ENCODE measurements around the gene PDE4D.
"Not testable (repeated sequence)": the region's sequence is repeated elsewhere in the genome, so short reads cannot be mapped to it uniquely, and the experiment has no call there.

The PDE4D gene

DNA sequence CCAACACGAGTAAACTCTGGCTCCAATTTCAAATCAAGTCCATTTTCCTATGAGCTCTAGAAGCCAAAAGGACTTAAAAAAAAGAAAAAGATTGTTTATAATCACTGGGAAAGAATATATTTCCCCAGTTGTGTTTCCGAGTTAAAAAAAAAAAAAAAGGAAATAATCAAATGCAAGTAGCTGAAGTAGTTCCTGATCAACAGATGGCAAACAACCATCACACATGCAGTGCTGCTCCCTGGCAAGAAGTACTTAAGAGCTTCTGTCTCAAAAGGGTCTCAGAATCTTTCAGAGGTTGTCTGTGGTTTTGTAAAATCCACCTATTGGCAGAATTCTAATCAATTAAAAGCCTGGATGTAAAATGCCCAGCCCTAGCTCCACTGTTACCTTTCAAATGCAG, 922.8 kb downstream of the PDE4D start:
- Histone ChIP-seq H3K9me3 (no peaks in the 10 kb centered on the region), H3K36me3 (replicated peaks) (no peaks in the 10 kb centered on the region), H3K27me3 (ENCODE audit: low read depth) (no peaks in the 10 kb centered on the region; the same call in 1 of the 2 replicates), H3K4me1 (no peaks in the 10 kb centered on the region), H3K4me3 (no peak overlapping the region)
- in situ Hi-C loops (cut with MboI; ENCODE audit: low sequenced_read_pairs), result no loop called here
- DNase-seq (ENCODE audit: low spot score in 2 of 2), result no peak

DNA sequence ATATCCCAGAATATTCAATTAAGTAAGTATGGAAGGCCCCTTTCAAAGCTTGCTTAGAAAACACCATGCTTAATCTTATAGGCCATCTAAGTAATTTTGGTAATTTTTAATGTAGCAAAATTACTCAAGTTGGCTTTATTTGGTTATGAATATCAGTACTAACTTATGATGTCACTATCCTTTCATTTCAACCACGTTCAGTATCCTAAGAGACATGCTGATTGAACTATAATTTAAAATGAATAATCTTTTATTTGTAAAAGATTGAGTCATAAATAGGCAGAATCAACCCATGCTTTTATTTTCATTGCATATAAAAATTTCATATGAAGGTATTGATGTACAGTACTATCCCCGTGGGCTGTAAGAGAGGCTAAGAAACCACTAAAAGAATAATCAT, 923.7 kb downstream of the PDE4D start:
- Histone ChIP-seq H3K4me3 (no peak overlapping the region), H3K27me3 (ENCODE audit: low read depth) (no peaks in the 10 kb centered on the region; the same call in 1 of the 2 replicates), H3K9me3 (no peaks in the 10 kb centered on the region), H3K4me1 (no peaks in the 10 kb centered on the region), H3K36me3 (replicated peaks) (no peaks in the 10 kb centered on the region)
- DNase-seq (ENCODE audit: low spot score in 2 of 2), result no peak
- in situ Hi-C loops (cut with MboI; ENCODE audit: low sequenced_read_pairs), result no loop called here

DNA sequence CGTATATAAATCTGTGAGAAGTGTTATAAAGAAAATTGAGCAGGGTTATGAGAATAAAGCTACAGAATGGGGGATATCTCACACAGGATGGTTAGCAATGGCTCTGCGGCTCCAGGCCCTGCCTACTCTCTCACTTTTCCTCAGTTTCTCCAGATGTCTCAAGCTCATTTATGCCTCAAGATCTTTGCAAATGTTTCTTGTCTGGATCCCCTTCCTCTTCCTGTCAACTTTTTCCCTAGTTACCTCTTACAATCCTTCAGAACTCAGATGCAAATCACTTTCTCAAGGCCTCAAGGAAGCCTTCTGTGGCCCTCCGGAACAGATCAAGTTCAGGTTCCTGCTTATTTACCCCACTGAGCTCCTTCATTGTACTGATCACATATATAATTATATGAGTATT, 924.3 kb downstream of the PDE4D start:
- H3K9me3 ChIP-seq, result no peaks in the 10 kb centered on the region
- H3K36me3 ChIP-seq (replicated peaks), result no peaks in the 10 kb centered on the region
- no peak for DNase-seq (ENCODE audit: low spot score in 2 of 2)
- H3K4me3 ChIP-seq, result no peak overlapping the region
- no peaks in the 10 kb centered on the region; the same call in 1 of the 2 replicates for H3K27me3 ChIP-seq (ENCODE audit: low read depth)
- no peaks in the 10 kb centered on the region for H3K4me1 ChIP-seq
- in situ Hi-C loops (cut with MboI; ENCODE audit: low sequenced_read_pairs), result no loop called here

DNA sequence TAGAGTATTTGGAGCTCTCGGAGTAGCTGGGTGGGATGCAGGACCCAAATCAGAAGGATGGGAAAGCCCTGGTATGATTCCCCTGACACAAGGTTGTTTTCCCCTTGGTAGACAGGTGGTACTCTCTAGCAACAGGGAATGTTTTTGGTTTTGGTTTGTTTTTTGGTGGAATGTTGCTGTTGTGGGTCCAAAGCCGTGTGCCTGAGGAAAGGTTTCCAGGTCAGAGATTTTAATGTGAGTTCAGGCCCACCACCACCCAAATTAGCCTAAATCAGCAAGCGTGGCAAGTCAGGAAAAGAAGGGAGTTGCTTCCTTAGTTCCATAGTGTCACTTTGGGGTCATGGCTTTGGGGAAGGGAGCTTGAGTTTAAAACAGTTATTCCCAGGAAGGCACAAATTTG, 925.2 kb downstream of the PDE4D start:
- Histone ChIP-seq H3K4me3 (no peak overlapping the region), H3K4me1 (no peaks in the 10 kb centered on the region), H3K36me3 (replicated peaks) (no peaks in the 10 kb centered on the region), H3K9me3 (no peaks in the 10 kb centered on the region), H3K27me3 (ENCODE audit: low read depth) (no peaks in the 10 kb centered on the region; the same call in 1 of the 2 replicates)
- in situ Hi-C loops (cut with MboI; ENCODE audit: low sequenced_read_pairs), result no loop called here
- no peak for DNase-seq (ENCODE audit: low spot score in 2 of 2)

DNA sequence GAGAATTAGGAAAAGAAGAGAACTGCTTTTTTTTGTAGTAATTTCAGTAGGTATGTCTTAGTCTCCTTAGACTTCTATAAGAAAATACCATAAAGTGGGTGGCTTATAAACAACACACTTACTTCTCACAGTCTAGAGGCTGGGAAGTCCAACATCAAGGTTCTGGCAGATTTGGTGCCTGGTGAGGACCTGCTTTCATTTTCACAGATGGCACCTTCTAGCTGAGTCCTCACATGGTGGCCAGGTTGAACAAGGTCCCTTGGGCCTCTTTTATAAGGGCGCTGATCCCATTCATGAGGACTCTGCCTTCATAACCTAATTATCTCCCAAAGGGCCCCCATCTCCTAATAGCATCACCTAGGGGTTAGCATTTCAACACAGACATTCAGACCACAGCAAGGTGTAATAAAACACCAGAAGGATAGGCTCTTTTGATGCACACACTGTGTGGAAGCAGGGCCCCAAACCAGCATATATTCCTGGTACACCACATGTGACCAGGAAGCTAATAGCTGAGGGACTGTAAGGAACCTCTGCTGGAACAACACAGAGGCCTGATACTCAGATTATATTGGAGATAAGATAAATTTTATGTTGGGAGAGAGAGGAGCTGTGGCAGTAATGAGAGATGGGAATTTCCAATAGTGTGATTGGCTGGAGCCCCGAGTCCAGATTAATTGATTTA, 925.8 kb downstream of the PDE4D start:
- Histone ChIP-seq H3K36me3 (replicated peaks) (no peaks in the 10 kb centered on the region), H3K4me1 (no peaks in the 10 kb centered on the region), H3K27me3 (ENCODE audit: low read depth) (no peaks in the 10 kb centered on the region; the same call in 1 of the 2 replicates), H3K9me3 (no peaks in the 10 kb centered on the region), H3K4me3 (no peak overlapping the region)
- in situ Hi-C loops (cut with MboI; ENCODE audit: low sequenced_read_pairs), result no loop called here
- no peak for DNase-seq (ENCODE audit: low spot score in 2 of 2)

DNA sequence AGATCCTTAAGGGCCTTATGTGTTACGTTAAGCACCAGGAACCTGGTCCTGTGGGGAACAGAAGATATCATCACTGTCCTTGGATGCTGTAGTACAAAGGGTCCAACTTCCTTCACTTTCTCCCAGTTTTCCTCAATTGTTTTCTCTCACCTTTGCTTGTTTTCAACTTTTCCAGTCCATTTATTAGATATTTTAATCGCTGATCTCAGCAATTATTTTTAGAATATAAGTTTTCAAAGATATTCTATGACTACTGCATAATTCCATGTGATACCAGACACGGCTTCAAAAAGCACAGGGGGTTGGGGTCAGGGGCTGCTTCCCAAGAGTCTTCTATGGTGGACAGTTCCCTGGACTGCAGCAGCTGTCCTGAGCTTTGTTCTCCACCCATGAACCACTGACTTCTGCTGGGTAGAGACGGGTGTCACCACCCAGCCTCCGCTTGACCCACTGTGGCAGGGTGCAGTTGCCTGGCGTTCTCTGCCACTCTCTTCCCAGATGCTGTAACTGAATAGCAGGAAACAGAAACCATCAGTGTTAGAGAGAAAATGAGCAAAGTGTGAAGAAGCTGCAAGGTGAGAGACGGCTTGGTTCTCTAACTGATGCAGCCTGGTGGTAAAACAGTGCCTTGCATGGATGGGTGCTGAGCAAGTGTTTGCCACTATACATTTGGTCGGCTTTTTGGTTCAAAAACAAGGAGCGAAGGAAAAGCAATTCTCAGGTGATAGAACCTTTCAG, 927.7 kb downstream of the PDE4D start:
- in situ Hi-C loops (cut with MboI; ENCODE audit: low sequenced_read_pairs), result no loop called here
- Histone ChIP-seq H3K4me1 (no peaks in the 10 kb centered on the region), H3K27me3 (ENCODE audit: low read depth) (no peaks in the 10 kb centered on the region; the same call in 1 of the 2 replicates), H3K4me3 (no peak overlapping the region), H3K9me3 (no peaks in the 10 kb centered on the region), H3K36me3 (replicated peaks) (no peaks in the 10 kb centered on the region)
- no peak for DNase-seq (ENCODE audit: low spot score in 2 of 2)

DNA sequence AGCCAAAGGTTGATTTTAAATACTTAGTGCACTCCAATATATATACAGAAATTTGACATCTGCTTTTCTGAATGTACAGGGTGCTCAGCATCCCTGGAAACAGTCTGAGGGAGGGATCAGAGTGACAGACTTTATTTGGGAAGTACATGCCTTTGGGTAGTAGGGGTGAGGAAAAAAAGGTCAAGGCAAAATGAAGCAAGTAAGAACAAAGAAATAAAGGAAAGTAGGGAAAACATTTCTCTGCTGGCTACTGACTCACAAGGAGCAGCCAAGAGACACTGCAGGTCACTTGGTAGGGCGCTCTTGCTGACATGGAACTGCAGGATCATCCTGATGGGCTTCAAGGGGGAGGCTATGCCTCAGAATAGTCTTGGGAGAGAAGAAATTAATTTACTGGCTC, 929.7 kb downstream of the PDE4D start:
- Histone ChIP-seq H3K27me3 (ENCODE audit: low read depth) (no peaks in the 10 kb centered on the region), H3K36me3 (replicated peaks) (no peaks in the 10 kb centered on the region), H3K4me1 (no peaks in the 10 kb centered on the region), H3K9me3 (no peaks in the 10 kb centered on the region), H3K4me3 (no peak overlapping the region)
- in situ Hi-C loops (cut with MboI; ENCODE audit: low sequenced_read_pairs), result no loop called here
- DNase-seq (ENCODE audit: low spot score in 2 of 2), result no peak

DNA sequence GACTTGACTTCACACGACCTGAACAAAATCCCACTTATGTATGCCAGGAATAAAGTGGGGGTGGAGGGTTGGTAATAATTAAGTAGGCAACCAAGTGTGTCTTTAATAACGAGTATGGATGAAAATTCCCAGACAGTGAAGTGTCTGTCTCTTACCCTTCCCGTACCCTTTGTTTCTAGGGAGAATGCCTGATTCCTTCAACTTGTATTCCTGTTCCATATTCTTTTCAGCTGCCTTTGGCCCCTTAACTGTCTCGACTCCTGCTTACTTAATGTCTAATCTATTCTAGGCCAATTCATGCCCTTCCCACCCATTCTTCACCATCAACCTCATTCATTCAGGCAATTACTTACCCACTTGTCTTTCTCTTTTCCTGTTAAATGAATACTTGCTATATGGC, 930.2 kb downstream of the PDE4D start:
- Histone ChIP-seq H3K36me3 (replicated peaks) (no peaks in the 10 kb centered on the region), H3K9me3 (no peaks in the 10 kb centered on the region), H3K4me3 (no peak overlapping the region), H3K27me3 (ENCODE audit: low read depth) (no peaks in the 10 kb centered on the region), H3K4me1 (no peaks in the 10 kb centered on the region)
- DNase-seq (ENCODE audit: low spot score in 2 of 2), result no peak
- in situ Hi-C loops (cut with MboI; ENCODE audit: low sequenced_read_pairs), result no loop called here

DNA sequence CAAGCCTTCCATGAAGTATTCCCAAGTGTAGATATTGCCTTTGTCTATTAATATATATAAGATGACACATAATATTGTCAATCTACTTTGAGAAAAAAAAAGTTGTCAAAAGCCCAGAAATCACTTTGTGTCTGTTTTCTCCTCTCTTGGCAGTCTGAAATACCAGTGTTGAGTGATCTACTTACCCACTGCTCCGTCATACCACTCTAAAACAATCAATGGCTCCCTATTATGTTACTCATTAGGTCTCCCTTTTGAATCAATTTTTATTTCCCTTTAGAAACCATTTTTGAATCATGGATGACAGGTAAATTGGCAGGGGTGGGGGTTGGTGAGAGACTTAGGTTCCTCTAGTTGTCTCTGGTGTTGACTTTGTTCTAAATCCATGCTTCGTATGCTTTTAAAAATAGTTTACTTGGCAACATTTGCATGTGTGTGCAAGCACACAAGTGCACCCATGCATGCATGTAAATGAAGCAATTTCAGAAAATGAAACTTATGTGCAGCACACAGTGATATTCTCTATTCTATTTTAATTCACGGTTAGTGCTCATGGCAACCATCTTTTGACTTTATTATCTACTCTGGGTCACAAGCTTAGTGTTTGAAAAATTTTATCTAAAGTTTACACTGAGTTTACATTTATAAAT, 931.8 kb downstream of the PDE4D start:
- in situ Hi-C loops (cut with MboI; ENCODE audit: low sequenced_read_pairs), result no loop called here
- DNase-seq (ENCODE audit: low spot score in 2 of 2), result no peak
- no peak overlapping the region for H3K4me3 ChIP-seq

DNA sequence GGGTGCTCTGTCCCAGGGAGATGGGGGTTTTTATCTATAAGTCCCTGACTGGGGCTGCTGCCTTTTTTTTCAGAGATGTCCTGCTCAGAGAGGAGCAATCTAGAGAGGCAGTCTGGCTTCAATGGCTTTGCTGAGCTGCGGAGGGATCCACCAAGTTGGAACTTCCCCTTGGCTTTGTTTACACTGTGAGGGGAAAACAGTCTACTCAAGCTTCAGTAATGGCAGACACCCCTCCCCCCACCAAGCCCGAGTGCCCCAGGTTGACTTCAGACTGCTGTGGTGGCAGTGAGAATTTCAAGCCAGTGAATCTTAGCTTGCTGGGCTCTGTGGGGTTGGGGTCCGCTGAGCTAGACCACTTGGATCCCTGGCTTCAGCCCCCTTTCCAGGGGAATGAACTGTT, 934.8 kb downstream of the PDE4D start:
- H3K9me3 ChIP-seq, result no peaks in the 10 kb centered on the region
- H3K27me3 ChIP-seq (ENCODE audit: low read depth), result no peaks in the 10 kb centered on the region
- no peak for DNase-seq (ENCODE audit: low spot score in 2 of 2)
- H3K4me1 ChIP-seq, result no peaks in the 10 kb centered on the region
- in situ Hi-C loops (cut with MboI; ENCODE audit: low sequenced_read_pairs), result no loop called here
- H3K4me3 ChIP-seq, result no peak overlapping the region
- no peaks in the 10 kb centered on the region for H3K36me3 ChIP-seq (replicated peaks)

More for the DNA sequence above, 931.8 kb downstream of the PDE4D start:
- no peaks in the 10 kb centered on the region for H3K9me3 ChIP-seq
- H3K4me1 ChIP-seq, result no peaks in the 10 kb centered on the region
- no peaks in the 10 kb centered on the region for H3K27me3 ChIP-seq (ENCODE audit: low read depth)
- H3K36me3 ChIP-seq (replicated peaks), result no peaks in the 10 kb centered on the region

DNA sequence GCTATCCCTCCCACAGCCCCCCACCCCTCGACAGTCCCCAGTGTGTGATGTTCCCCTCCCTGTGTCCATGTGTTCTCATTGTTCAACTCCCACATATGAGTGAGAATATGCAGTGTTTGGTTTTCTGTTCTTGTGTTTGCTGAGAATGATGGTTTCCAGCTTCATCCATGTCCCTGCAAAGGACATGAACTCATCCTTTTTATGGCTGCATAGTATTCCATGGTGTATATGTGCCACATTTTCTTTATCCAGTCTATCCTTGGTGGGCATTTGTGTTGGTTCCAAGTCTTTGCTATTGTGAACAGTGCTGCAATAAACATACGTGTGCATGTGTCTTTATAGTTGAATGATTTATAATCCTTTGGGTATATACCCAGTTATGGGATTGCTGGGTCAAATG, 940.3 kb downstream of the PDE4D start:
- H3K4me3 ChIP-seq; in situ Hi-C loops (cut with MboI; ENCODE audit: low sequenced_read_pairs); H3K36me3 ChIP-seq (replicated peaks); H3K9me3 ChIP-seq; H3K4me1 ChIP-seq; DNase-seq (ENCODE audit: low spot score in 2 of 2); H3K27me3 ChIP-seq (ENCODE audit: low read depth): not testable (repeated sequence)

DNA sequence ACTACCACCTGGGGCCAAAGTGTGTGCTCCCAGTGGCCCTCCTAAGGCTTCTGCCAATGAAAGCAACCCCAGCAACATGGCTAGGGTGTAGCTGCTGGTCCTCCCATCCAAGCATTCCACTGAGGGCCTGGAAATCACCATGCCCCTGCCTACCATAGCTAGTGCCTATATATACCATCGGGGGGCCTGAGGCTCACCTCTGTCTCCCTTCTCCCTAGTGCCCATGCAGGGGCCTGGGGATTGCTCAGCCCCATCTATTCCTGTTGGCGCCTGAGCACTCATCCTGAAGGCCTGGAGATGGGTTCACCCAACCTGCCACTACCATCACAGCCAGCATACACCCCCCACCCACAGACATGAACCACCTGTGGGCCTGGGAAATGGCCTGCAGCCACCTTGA, 943.3 kb downstream of the PDE4D start:
- H3K9me3 ChIP-seq, result no peaks in the 10 kb centered on the region; the same call in 1 of the 2 replicates
- no peaks in the 10 kb centered on the region for H3K36me3 ChIP-seq (replicated peaks)
- H3K4me3 ChIP-seq, result no peak overlapping the region
- DNase-seq (ENCODE audit: low spot score in 2 of 2), result no peak
- in situ Hi-C loops (cut with MboI; ENCODE audit: low sequenced_read_pairs), result no loop called here
- H3K27me3 ChIP-seq (ENCODE audit: low read depth), result no peaks in the 10 kb centered on the region
- H3K4me1 ChIP-seq, result no peaks in the 10 kb centered on the region

DNA sequence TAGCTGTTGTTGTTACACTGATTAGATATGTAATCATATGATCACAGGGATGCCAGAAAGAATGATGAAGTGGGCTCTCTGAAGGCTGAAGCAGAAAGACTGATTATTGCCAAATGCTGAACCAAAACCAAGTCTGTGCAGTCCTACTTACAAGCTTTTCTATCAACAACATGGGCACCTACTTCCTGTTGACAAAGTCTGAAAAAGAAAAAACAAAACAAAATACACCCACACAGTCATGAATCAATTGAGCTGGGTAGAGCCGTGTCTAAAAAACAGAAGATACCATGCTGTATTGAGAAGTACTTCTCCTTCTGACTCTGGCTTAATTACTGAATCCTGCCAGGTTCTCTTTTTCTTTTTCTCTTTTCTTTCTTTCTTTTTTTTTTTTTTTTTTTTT, 947.3 kb downstream of the PDE4D start:
- no peaks in the 10 kb centered on the region for H3K36me3 ChIP-seq (replicated peaks)
- H3K4me1 ChIP-seq, result no peaks in the 10 kb centered on the region
- in situ Hi-C loops (cut with MboI; ENCODE audit: low sequenced_read_pairs), result no loop called here

DNA sequence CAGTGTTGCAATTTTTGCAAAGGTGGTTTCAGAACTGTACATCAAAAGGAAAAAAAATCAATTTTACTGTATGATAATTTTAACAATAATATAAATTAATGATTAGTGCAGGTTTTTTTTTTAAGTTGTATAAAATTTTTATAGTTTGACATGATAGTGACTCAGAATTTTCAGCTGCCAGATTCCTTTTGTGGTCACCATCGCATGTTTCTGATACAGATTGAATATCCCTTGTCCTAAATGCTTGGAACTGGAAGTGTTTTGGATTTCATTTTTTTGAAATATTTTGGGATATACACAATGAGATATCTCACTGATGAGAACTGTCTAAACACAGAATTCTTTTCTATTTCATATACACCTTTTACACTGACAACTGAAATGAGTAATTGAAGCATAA, 949.3 kb downstream of the PDE4D start:
- in situ Hi-C loops (cut with MboI; ENCODE audit: low sequenced_read_pairs), result no loop called here
- H3K4me3 ChIP-seq, result no peak overlapping the region

More for the DNA sequence above, 947.3 kb downstream of the PDE4D start:
- Histone ChIP-seq H3K4me3 (no peak overlapping the region), H3K9me3 (no peaks in the 10 kb centered on the region; the same call in 1 of the 2 replicates), H3K27me3 (ENCODE audit: low read depth) (no peaks in the 10 kb centered on the region)
- no peak for DNase-seq (ENCODE audit: low spot score in 2 of 2)

More for the DNA sequence above, 949.3 kb downstream of the PDE4D start:
- H3K4me1 ChIP-seq, result no peaks in the 10 kb centered on the region
- H3K36me3 ChIP-seq (replicated peaks), result no peaks in the 10 kb centered on the region
- no peak for DNase-seq (ENCODE audit: low spot score in 2 of 2)
- no peaks in the 10 kb centered on the region for H3K27me3 ChIP-seq (ENCODE audit: low read depth)
- no peaks in the 10 kb centered on the region; the same call in 1 of the 2 replicates for H3K9me3 ChIP-seq

All from HAP-1 (cell line).